Activated CD8-positive, alpha-beta T cell treated with anti-CD3 and anti-CD28 coated beads, Interleukin-2, amount 10 ng/mL, durations not matched to agents 7 days and 5 days (primary cell): ENCODE data around the gene OR4D1. TPM values are rescaled to one million over a fixed set of nuclear protein-coding genes. Genes with fewer than 3 reads are reported as not detected.
A peak's percentile ranks its signal among the peaks of the same experiment; 100 is the strongest.

Experiments used
- ATAC-seq: fragments of 150-1000 bp; cut with Tn5 transposase; one replicate; pipeline ENCODE4 v1.10.0; 2021; ENCODE audit warnings: moderate library complexity
- CTCF ChIA-PET: fragments of 350-600 bp; sonication (Branson Sonifier 250); formaldehyde crosslinking; loops from one replicate; lab custom pipeline; 2021; ENCODE audit warnings: antibody characterized with exemption; lab: Charles Lee
- POLR2A ChIA-PET: fragments of 350-600 bp; sonication (Branson Sonifier 250); formaldehyde crosslinking; loops from one replicate; lab custom pipeline; 2021; ENCODE audit warnings: antibody characterized with exemption; lab: Charles Lee
- DNase-seq: peaks from one replicate; pipeline ENCODE4 v3.0.0-alpha.2; 2020
- H3K27ac Mint-ChIP-seq: one replicate; pipeline ENCODE4 v1.8.0; 2021; ENCODE audit warnings: mild to moderate bottlenecking, mixed read lengths
- H3K27me3 Mint-ChIP-seq: one replicate; pipeline ENCODE4 v1.8.0; 2021; ENCODE audit warnings: low read depth, mixed read lengths
- H3K36me3 Mint-ChIP-seq: one replicate; pipeline ENCODE4 v1.8.0; 2021; ENCODE audit warnings: low read depth, mixed read lengths
- H3K4me1 Mint-ChIP-seq: one replicate; pipeline ENCODE4 v1.8.0; 2021; ENCODE audit warnings: low read depth, mixed read lengths
- H3K4me3 Mint-ChIP-seq: one replicate; pipeline ENCODE4 v1.8.0; 2021; ENCODE audit warnings: mild to moderate bottlenecking, mixed read lengths
- H3K9me3 Mint-ChIP-seq: one replicate; pipeline ENCODE4 v1.8.0; 2022; ENCODE audit warnings: mixed read lengths; ENCODE audit not compliant: insufficient read depth
- total RNA-seq, 2 experiments: library from RNA; stranded (reverse); gene quantifications; one replicate each; pipeline ENCODE4 v1.2.3, GENCODE V29; 2021

OR4D1 gene
- total RNA-seq, 2 experiments from 2014 or later = 0.50 TPM

DNA sequence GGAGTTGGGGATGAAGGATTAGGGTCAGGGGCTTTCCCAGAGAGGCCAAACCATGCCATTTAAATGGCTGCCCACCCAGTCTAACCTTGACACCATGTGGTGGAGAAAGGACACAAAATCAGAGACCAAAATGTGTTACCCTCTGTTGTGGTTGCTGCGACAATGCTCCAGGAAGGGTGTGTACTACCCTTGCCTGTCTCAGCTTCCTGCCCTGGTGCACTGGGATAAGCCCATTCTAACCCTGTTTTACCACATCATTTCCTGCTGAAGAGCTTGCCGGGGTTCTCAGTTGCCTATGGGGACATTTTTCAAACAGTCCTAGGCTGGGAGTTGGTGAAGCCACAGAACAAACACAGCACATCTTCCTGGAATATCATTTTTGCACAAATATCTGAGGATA, 4.9 kb downstream of the OR4D1 start:
- Mint-ChIP-seq H3K9me3 (peaks cover 10% of the 10 kb centered on the region), H3K36me3 (peaks cover 11% of the 10 kb centered on the region), H3K4me1 (peaks cover 58% of the 10 kb centered on the region), H3K27me3 (peaks cover 18% of the 10 kb centered on the region), H3K4me3 (peak overlapping the region; percentile 51), H3K27ac (peak overlapping the region; percentile 91)
- DNase-seq (peak; percentile 82), ATAC-seq (peak; percentile 78)
- ChIA-PET CTCF (interaction anchor here (0.9 to 3.5 kb wide), 4 partner anchors 12 to 40 kb away, joined by 3 to 30 read pairs (median 4); no protein-coding TSS in a partner anchor), POLR2A (interaction anchor here (1.2 to 1.5 kb wide), 2 partner anchors 18 to 66 kb away, joined by 3 read pairs; partner anchors contain the start of gene MKS1)

DNA sequence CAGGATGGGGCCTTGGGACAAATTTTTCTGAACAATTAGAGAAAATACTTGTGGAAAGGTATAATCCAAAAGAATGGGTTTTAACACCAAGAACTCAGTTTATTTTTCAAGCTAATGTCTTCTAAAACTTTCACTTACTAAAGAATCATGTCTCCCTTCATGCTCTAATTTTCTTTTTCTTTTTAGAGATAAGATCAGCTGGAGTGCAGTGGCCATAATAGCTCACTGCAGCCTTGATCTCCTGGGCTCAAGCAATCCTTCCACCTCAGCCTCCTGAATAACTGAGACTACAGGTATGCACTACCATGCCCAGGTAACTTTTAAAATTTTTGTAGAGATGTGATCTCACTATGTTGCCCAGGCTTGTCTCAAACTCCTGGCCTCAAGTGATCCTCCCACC, 5.5 kb downstream of the OR4D1 start:
- peak overlapping the region; percentile 91 for H3K27ac Mint-ChIP-seq
- H3K27me3 Mint-ChIP-seq = peaks cover 14% of the 10 kb centered on the region
- peaks cover 11% of the 10 kb centered on the region for H3K36me3 Mint-ChIP-seq
- peaks cover 58% of the 10 kb centered on the region for H3K4me1 Mint-ChIP-seq
- POLR2A ChIA-PET = interaction anchor here (1.2 to 1.5 kb wide), 3 partner anchors 17 to 146 kb away, joined by 3 to 5 read pairs (median 3); partner anchors contain the start of genes MKS1 and SRSF1
- peaks cover 10% of the 10 kb centered on the region for H3K9me3 Mint-ChIP-seq
- no peak overlapping the region for H3K4me3 Mint-ChIP-seq
- ATAC-seq (no peak), DNase-seq (no peak)
- CTCF ChIA-PET = interaction anchor here (0.7 to 3.5 kb wide), 7 partner anchors 12 to 96 kb away, joined by 3 to 30 read pairs (median 3); partner anchors contain the start of gene OR4D2

DNA sequence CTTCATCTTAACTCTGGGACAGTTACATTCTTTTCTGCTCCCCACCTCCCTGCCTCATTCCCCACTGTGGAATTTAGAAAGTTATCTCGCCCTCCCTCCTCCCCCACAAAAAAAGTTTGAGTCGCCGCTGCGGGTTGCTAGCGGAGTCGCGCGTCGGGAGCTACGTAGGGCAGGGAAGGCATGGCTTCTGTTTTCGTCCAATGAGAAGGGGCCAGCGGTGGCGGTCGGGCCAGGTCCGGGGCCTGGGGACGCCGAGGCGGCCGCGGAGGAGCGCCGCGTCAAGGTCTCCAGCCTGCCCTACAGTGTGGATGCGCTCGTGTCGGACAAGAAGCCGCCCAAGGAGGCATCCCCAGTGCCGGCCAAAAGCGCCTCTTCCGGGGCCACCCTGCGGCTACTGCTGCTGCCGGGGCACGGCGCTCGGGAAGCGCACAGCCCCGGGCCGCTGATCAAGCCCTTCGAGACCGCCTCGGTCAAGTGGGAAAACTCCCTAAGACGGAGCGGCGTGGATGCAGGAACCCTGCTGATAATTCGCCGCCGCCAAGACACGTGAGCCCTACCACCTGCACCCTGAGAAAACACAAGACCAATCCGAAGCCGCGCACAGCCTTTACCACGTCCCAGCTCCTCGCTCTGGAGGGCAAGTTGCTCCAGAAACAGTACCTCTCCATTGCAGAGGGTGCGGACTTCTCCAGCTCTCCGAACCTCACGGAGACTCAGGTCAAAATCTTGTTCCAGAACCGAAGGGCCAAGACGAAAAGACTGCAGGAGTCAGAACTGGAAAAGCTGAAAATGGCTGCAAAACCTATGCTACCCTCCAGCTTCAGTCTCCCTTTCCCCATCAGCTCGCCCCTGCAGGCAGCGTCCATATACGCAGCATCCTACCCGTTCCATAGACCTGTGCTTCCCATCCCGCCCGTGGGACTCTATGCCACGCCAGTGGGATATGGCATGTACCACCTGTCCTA, 8.9 kb downstream of the OR4D1 start:
- POLR2A ChIA-PET = interaction anchor here (2.2 kb wide), 1 partner anchor 150 kb away, joined by 11 read pairs; the partner anchor contains the start of gene SRSF1
- peak; percentile 70 for DNase-seq
- Mint-ChIP-seq H3K4me3 (peak overlapping the region; percentile 79), H3K4me1 (peaks cover 52% of the 10 kb centered on the region), H3K27me3 (peaks cover 7% of the 10 kb centered on the region), H3K36me3 (peaks cover 12% of the 10 kb centered on the region), H3K9me3 (peaks cover 10% of the 10 kb centered on the region), H3K27ac (peak overlapping the region; percentile 81)
- peak; percentile 77 for ATAC-seq
- CTCF ChIA-PET = interaction anchor here (1.0 to 2.3 kb wide), 6 partner anchors 11 to 158 kb away, joined by 3 to 20 read pairs (median 5); partner anchors contain the start of gene SRSF1

DNA sequence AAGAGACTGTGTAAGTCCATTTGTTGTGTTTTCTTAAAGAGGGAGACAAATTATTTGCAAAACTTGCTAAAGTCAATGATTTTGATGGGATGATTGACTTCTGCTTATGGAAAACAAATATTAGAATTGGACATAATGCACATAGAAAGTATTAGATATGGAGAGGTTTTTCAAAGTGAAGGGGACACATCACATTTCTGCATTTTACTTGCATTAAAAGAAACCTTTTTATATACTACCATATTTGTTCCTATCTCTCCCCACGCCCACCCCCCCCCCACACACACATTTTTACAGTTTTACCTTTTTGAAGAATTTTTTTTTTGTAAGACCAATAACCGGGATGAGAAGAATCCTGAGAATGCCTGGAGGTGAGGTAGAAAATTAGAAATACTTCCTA, 10.0 kb downstream of the OR4D1 start:
- no peak overlapping the region for H3K27ac Mint-ChIP-seq
- H3K4me3 Mint-ChIP-seq = no peak overlapping the region
- H3K9me3 Mint-ChIP-seq = peaks cover 6% of the 10 kb centered on the region
- H3K27me3 Mint-ChIP-seq = peaks cover 11% of the 10 kb centered on the region
- DNase-seq (no peak), ATAC-seq (no peak)
- ChIA-PET POLR2A (no interaction called here), CTCF (interaction anchor here (2.3 kb wide), 1 partner anchor 13 kb away, joined by 20 read pairs; no protein-coding TSS in a partner anchor)
- H3K4me1 Mint-ChIP-seq = peaks cover 41% of the 10 kb centered on the region
- H3K36me3 Mint-ChIP-seq = peaks cover 12% of the 10 kb centered on the region

DNA sequence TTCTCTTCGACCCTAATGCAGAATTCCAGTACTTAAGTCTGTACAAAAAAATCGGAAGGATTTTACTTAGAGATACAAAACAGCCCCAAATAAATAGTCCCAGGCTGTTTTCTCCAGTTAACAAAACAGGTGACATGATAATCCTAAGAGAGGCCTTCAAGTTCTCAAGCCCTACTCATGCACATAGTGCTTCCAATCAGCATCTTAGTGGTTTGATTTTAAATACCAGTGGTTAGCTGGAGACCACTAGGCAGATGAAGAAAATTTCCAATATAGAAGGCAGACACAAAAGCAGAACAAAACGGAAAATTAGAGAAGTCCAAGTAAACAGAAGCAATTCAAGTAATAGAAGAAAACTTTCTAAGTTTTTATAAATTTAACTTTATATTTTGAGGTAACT, 13.4 kb downstream of the OR4D1 start:
- POLR2A ChIA-PET = no interaction called here
- H3K27me3 Mint-ChIP-seq = peaks cover 24% of the 10 kb centered on the region
- CTCF ChIA-PET = interaction anchor here (0.7 kb wide), 1 partner anchor 10 kb away, joined by 3 read pairs; no protein-coding TSS in a partner anchor
- no peak overlapping the region for H3K4me3 Mint-ChIP-seq
- no peaks in the 10 kb centered on the region for H3K9me3 Mint-ChIP-seq
- no peak for DNase-seq
- peaks cover 11% of the 10 kb centered on the region for H3K4me1 Mint-ChIP-seq
- H3K36me3 Mint-ChIP-seq = peaks cover 2% of the 10 kb centered on the region
- H3K27ac Mint-ChIP-seq = no peak overlapping the region
- ATAC-seq = no peak

DNA sequence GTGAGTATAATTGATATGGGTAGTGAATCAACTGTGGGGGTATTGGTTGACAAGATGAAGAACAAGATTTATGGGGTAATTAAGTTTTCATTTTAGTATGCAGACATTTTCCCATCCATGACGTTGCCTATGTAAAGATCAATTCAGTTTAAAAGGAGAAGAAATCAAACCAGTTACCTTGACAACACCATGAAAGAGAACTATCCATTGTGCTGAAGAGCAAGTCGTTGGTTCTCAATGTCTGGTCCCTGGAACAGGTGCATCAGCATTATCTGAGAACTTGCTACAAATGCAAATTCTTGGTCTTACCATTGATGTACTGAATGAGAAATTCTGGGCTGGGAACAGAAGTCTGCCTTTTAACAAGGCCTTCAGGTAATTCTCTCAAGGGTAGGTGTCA, 17.8 kb downstream of the OR4D1 start:
- Mint-ChIP-seq H3K9me3 (no peaks in the 10 kb centered on the region), H3K27ac (no peak overlapping the region), H3K36me3 (no peaks in the 10 kb centered on the region), H3K4me3 (no peak overlapping the region), H3K27me3 (peaks cover 24% of the 10 kb centered on the region), H3K4me1 (peaks cover 20% of the 10 kb centered on the region)
- DNase-seq (no peak), ATAC-seq (no peak)
- ChIA-PET CTCF (interaction anchor here (0.6 to 2.7 kb wide), 5 partner anchors 10 to 84 kb away, joined by 3 to 12 read pairs (median 5); no protein-coding TSS in a partner anchor), POLR2A (interaction anchor here (0.6 kb wide), 1 partner anchor 150 kb away, joined by 3 read pairs; no protein-coding TSS in a partner anchor)

DNA sequence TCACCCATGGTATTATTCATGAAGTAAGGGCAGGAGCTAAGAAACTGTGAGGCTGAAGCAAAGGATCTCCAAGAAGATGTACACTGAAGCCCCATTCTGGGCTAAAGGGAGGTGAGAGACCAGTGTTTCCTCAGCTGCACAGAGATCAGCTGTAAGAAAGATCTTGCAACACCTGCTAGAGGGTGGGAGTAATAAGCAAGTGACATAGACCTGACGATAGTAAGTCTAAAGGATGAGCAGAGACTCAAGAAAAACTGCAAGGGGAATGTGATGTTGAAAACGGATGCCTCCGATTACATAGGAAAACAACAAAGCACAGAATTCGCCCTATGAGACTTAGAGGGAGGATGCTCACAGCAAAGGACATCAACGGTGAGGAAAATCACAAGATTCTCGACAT, 18.5 kb downstream of the OR4D1 start, which contains the start of gene OR4D2:
OR4D2 (plus strand) TSS at position 301 of the 400 bp plus-strand sequence. CDS start 2,674 bp downstream, outside the sequence.
- Mint-ChIP-seq H3K4me3 (no peak within 1 kb of the TSS), H3K27me3 (peaks cover 24% of the 10 kb centered on the region), H3K4me1 (peaks cover 25% of the 10 kb centered on the region), H3K9me3 (no peaks in the 10 kb centered on the region), H3K36me3 (no peaks in the 10 kb centered on the region), H3K27ac (no peak within 1 kb of the TSS)
- no peak for DNase-seq
- CTCF ChIA-PET = interaction anchor here (0.6 to 2.7 kb wide), 3 partner anchors 12 to 84 kb away, joined by 3 to 12 read pairs (median 4); no protein-coding TSS in a partner anchor
- no peak for ATAC-seq
- POLR2A ChIA-PET = no interaction called here

DNA sequence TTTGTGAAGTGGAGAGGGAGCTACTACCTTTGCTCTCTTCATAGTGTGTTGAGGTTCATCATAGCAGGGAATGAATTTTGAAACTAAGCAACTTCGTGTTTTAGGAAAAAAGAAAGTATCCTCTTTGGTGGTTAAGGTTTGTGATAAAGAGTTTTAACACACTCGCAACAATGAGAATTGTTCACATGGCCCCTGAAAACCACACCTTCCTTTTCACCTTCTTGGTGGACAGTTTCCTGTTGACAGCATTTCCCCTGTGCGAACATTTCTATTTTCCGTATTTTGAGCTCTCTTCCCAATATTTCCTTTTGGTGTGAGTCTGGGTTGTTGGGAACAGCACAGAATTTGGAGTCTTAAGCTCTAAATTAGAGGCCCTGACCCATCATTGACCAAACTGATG, 22.4 kb downstream of the OR4D1 start:
- Mint-ChIP-seq H3K4me1 (peaks cover 35% of the 10 kb centered on the region), H3K9me3 (no peaks in the 10 kb centered on the region), H3K27ac (peak overlapping the region; percentile 88), H3K4me3 (peak overlapping the region; percentile 37), H3K36me3 (no peaks in the 10 kb centered on the region), H3K27me3 (peaks cover 23% of the 10 kb centered on the region)
- POLR2A ChIA-PET = interaction anchor here (0.8 to 1.8 kb wide), 3 partner anchors 10 to 164 kb away, joined by 3 to 8 read pairs (median 3); partner anchors contain the start of gene SRSF1
- CTCF ChIA-PET = interaction anchor here (0.7 to 5.0 kb wide), 11 partner anchors 13 to 185 kb away, joined by 3 to 90 read pairs (median 3); no protein-coding TSS in a partner anchor
- DNase-seq (no peak), ATAC-seq (peak; percentile 46)

DNA sequence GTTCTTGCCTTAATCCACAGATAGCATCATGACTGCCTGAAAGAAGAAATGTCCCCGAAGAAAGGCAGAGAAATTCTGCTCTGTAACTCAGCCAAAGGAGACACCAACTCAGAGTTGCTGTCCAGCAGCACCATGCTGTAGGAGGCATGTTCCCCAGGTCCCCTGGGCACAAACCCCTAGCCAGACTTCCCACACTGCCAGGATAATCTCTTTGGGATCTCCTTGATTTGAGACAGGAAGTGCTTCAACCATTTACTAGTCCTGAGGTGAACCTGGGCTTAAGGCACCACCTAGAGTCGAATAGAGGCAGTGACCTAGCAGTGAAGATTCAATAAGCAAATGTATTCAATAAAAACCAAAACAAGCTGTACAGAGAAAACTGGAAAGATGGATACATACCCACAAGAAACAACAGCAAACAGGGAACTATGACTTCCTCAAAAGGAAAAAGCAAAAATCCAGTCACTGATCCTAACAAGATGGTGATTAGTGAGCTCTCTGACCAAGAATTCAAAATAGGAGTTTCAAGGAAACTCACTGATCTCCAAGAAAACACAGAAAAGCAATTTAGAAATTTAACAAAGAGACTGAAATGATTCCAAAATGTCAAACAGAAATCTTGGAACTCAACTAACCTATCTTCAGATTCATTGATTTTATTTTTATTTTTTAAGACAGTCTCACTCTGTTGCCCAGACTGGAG, 24.3 kb downstream of the OR4D1 start:
- Mint-ChIP-seq H3K27me3 (peaks cover 22% of the 10 kb centered on the region), H3K4me3 (no peak overlapping the region), H3K36me3 (no peaks in the 10 kb centered on the region), H3K9me3 (no peaks in the 10 kb centered on the region), H3K27ac (peak overlapping the region; percentile 60), H3K4me1 (peaks cover 35% of the 10 kb centered on the region)
- ATAC-seq = peak; percentile 88
- peak; percentile 73 for DNase-seq
- POLR2A ChIA-PET = interaction anchor here (0.8 to 1.0 kb wide), 2 partner anchors 36 to 743 kb away, joined by 3 read pairs; no protein-coding TSS in a partner anchor
- CTCF ChIA-PET = interaction anchor here (0.6 to 5.0 kb wide), 36 partner anchors 8 to 313 kb away, joined by 3 to 90 read pairs (median 4); partner anchors contain the start of genes DYNLL2, OR4D1 and SRSF1

DNA sequence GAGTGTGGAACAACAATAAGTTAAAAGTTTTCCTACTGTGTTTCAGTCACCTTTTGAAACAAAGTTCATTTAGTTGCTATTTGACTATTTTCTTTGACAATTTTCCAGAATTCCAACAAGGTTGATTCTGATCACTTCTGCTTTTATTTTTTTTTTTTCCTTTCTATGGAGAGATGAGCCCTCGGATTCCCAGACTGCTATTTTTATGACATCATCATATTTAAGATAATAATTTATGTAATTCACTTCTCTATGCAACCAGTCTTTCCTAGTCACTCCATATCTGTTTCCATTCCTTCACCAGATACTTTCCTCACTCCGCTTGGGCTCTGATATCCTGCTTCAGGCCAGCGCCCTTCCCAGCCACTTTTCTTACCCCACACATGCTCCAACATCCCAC, 26.7 kb downstream of the OR4D1 start:
- ChIA-PET CTCF (interaction anchor here (2.0 to 2.3 kb wide), 2 partner anchors 9 to 26 kb away, joined by 5 to 6 read pairs; no protein-coding TSS in a partner anchor), POLR2A (no interaction called here)
- Mint-ChIP-seq H3K9me3 (no peaks in the 10 kb centered on the region), H3K27ac (no peak overlapping the region), H3K4me3 (no peak overlapping the region), H3K36me3 (no peaks in the 10 kb centered on the region), H3K27me3 (peaks cover 19% of the 10 kb centered on the region), H3K4me1 (peaks cover 26% of the 10 kb centered on the region)
- ATAC-seq (no peak), DNase-seq (no peak)
